Lower leg skin (tissue), 3 donors: Measurements from ENCODE around the gene MYOCOS.

ENCODE experiments used
- POLR2A ChIP-seq, 2 donors: fragments of 450-650 bp; IDR thresholded peaks; one replicate each; pipeline ENCODE4 v1.6.1; 2016 to 2017; ENCODE audit warnings: antibody characterized with exemption in 2 of 2, mild to moderate bottlenecking in 1 of 2, moderate library complexity in 1 of 2
- TF ChIP-seq, protein P1 (sequence below), 3 donors: fragments of 450-650 bp; IDR thresholded peaks; one replicate each; pipeline ENCODE4 v1.5.1; 2016; ENCODE audit warnings: antibody characterized with exemption in 3 of 3, mild to moderate bottlenecking in 3 of 3, moderate library complexity in 2 of 3

DNA sequence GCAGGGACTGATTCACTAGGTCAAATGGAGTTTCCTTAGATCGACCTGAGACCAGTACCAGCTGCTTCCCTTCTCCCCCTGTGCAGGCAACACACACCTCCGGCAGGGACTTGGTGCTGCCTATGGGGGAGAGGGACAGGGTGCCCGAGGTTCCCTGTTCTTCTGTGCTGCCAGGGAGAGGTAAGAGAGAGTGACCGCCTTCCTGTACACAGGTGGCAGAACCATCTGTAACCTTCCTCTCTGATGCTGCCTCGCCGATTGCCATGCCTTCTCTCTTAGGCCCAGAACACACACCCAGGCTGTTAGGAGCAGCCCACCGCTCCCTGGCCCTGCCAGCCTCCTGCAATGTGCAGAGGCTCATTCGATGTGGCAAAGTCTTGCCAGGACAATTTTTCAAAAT, 21.1 kb downstream of the MYOCOS start:
- TF ChIP-seq, protein P1, sequence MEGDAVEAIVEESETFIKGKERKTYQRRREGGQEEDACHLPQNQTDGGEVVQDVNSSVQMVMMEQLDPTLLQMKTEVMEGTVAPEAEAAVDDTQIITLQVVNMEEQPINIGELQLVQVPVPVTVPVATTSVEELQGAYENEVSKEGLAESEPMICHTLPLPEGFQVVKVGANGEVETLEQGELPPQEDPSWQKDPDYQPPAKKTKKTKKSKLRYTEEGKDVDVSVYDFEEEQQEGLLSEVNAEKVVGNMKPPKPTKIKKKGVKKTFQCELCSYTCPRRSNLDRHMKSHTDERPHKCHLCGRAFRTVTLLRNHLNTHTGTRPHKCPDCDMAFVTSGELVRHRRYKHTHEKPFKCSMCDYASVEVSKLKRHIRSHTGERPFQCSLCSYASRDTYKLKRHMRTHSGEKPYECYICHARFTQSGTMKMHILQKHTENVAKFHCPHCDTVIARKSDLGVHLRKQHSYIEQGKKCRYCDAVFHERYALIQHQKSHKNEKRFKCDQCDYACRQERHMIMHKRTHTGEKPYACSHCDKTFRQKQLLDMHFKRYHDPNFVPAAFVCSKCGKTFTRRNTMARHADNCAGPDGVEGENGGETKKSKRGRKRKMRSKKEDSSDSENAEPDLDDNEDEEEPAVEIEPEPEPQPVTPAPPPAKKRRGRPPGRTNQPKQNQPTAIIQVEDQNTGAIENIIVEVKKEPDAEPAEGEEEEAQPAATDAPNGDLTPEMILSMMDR (IDR thresholded peaks at IDR 0.05), result no peak
- no peak for TF ChIP-seq POLR2A (IDR thresholded peaks at IDR 0.05)
